ENCODE measurements around the gene CDC42. TPM values are rescaled to one million over a fixed set of nuclear protein-coding genes. Genes with fewer than 3 reads are reported as not detected.

The CDC42 gene
- polyA plus RNA-seq, 3 donors, result 210 to 731 (median 606) TPM

DNA sequence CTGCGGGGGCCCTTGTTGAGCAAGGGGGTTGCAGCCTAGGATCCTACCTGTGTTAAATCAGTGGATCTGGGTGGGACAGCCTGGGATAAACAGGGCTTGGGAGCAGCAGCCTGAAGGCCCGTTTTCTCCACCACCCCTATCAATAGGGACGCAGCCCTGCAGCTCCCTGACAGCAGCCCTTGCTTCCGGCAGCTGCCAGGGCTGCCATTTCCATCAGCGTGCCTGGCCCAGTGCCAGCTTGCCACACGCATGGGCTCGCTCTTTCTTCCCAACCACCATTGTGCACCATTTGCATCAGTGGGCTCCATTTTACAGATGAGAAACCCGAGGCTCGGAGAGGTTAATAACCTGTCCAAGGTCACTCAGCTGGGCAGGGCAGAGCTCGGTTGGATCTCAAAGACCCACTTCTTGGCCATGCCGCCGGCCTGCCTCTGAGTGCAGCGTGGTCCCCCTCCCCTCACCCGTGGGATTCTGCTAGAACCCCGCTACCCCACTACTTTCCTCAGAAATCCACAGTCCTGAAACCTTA is 86.6 kb downstream of the CDC42 start:
- Histone ChIP-seq H3K27ac (ENCODE audit: low read depth in 1 of 2, low read length in 2 of 2) (no peak overlapping the region), H3K9me3 (replicated peaks in 1 of 2; ENCODE audit: control insufficient read depth in 1 of 2, insufficient read depth in 1 of 2, low read length in 2 of 2) (peaks cover 0 to 12% of the 10 kb centered on the region in 2 donors), H3K9ac (ENCODE audit: insufficient read depth, low read length, poor library complexity, severe bottlenecking) (no peak overlapping the region), H3K79me2 (ENCODE audit: insufficient read depth, low read length) (no peaks in the 10 kb centered on the region), H3K27me3 (ENCODE audit: control insufficient read depth in 2 of 2, insufficient read depth in 2 of 2, low read length in 2 of 2) (peaks cover 22 to 37% of the 10 kb centered on the region in 2 donors), H2AFZ (ENCODE audit: insufficient read depth, low read depth, low read length, poor library complexity, severe bottlenecking) (no peak overlapping the region), H3K4me3 (replicated peaks in 1 of 3; ENCODE audit: low read depth in 2 of 3, low read length in 3 of 3) (no peak overlapping the region), H3K4me2 (replicated peaks; ENCODE audit: extremely low read depth, low read length, poor library complexity, severe bottlenecking) (no peak overlapping the region), H3K36me3 (replicated peaks in 1 of 2; ENCODE audit: control insufficient read depth in 1 of 2, insufficient read depth in 2 of 2, low read length in 2 of 2) (no peaks in the 10 kb centered on the region), H3K4me1 (ENCODE audit: control insufficient read depth in 1 of 2, insufficient read depth in 2 of 2, low read length in 2 of 2) (peaks cover 0 to 5% of the 10 kb centered on the region in 2 donors), H4K20me1 (ENCODE audit: insufficient read depth, low read length) (no peaks in the 10 kb centered on the region)
- intact Hi-C loops (cut with micrococcal nuclease), result no loop called here
- TF ChIP-seq CTCF (IDR thresholded peaks at IDR 0.05), result no peak
- H3K36me3 Mint-ChIP-seq, result no peaks in the 10 kb centered on the region
- H3K4me3 Mint-ChIP-seq, result no peak overlapping the region
- peak overlapping the region in 1 of 7 donors; percentile 23 for H3K27ac Mint-ChIP-seq
- WGBS (ENCODE audit: insufficient coverage), result 93% methylated on average over 14 of the region's 15 CpGs
- H3K9me3 Mint-ChIP-seq, result peaks cover 0 to 4% (median 0%) of the 10 kb centered on the region in 7 donors
- H3K27me3 Mint-ChIP-seq (ENCODE audit: low read depth in 3 of 3), result peaks cover 30 to 66% (median 45%) of the 10 kb centered on the region in 3 donors
- peaks cover 7% of the 10 kb centered on the region for H3K4me1 Mint-ChIP-seq
- no peak for DNase-seq

DNA sequence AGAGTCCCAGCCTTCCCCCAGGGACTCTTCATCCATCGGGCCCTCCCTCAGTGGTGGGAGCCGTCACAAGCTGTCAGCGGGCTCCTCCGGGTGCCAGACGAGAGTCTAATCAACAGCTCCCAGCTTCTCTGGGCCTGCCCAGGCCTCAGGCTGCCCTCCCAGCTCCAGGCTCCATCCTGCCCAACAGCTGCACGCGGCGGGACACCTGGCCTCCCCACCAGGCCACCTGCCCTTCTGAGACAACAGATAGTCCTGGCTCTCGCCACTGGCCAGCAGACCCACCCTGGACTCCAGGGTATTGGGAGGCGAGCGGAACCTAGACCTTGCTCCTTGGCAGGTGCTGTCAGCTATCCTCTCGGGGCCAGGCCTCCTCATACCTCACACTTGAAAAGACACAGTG is 87.3 kb downstream of the CDC42 start:
- peaks cover 7% of the 10 kb centered on the region for H3K4me1 Mint-ChIP-seq
- peaks cover 0 to 16% of the 10 kb centered on the region in 2 donors for H3K9me3 ChIP-seq (replicated peaks in 1 of 2; ENCODE audit: control insufficient read depth in 1 of 2, insufficient read depth in 1 of 2, low read length in 2 of 2)
- no peak overlapping the region for H3K9ac ChIP-seq (ENCODE audit: insufficient read depth, low read length, poor library complexity, severe bottlenecking)
- no peak overlapping the region for H2AFZ ChIP-seq (ENCODE audit: insufficient read depth, low read depth, low read length, poor library complexity, severe bottlenecking)
- H3K4me1 ChIP-seq (ENCODE audit: control insufficient read depth in 1 of 2, insufficient read depth in 2 of 2, low read length in 2 of 2), result peaks cover 0 to 5% of the 10 kb centered on the region in 2 donors
- peaks cover 27 to 44% of the 10 kb centered on the region in 2 donors for H3K27me3 ChIP-seq (ENCODE audit: control insufficient read depth in 2 of 2, insufficient read depth in 2 of 2, low read length in 2 of 2)
- no peaks in the 10 kb centered on the region for H3K79me2 ChIP-seq (ENCODE audit: insufficient read depth, low read length)
- no peak overlapping the region for H3K4me2 ChIP-seq (replicated peaks; ENCODE audit: extremely low read depth, low read length, poor library complexity, severe bottlenecking)
- H3K36me3 ChIP-seq (replicated peaks in 1 of 2; ENCODE audit: control insufficient read depth in 1 of 2, insufficient read depth in 2 of 2, low read length in 2 of 2), result no peaks in the 10 kb centered on the region
- 93% methylated on average over 10 of the region's 12 CpGs for WGBS (ENCODE audit: insufficient coverage)
- no peak for DNase-seq
- peaks cover 37 to 69% (median 48%) of the 10 kb centered on the region in 3 donors for H3K27me3 Mint-ChIP-seq (ENCODE audit: low read depth in 3 of 3)
- intact Hi-C loops (cut with micrococcal nuclease), result no loop called here
- H3K4me3 Mint-ChIP-seq, result no peak overlapping the region
- H4K20me1 ChIP-seq (ENCODE audit: insufficient read depth, low read length), result no peaks in the 10 kb centered on the region
- no peak overlapping the region for H3K27ac ChIP-seq (ENCODE audit: low read depth in 1 of 2, low read length in 2 of 2)
- H3K4me3 ChIP-seq (replicated peaks in 1 of 3; ENCODE audit: low read depth in 2 of 3, low read length in 3 of 3), result no peak overlapping the region
- peak overlapping the region in 1 of 7 donors; percentile 23 for H3K27ac Mint-ChIP-seq
- no peak for TF ChIP-seq CTCF (IDR thresholded peaks at IDR 0.05)
- peaks cover 0 to 4% (median 0%) of the 10 kb centered on the region in 7 donors for H3K9me3 Mint-ChIP-seq
- no peaks in the 10 kb centered on the region for H3K36me3 Mint-ChIP-seq

Small RNAs within 50 kb of the gene (small RNA-seq; reads per million reads assigned to genes)
- gene RN7SL186P (ENCODE audit: insufficient read length, low read depth) (not detected), gene RNU6-776P (ENCODE audit: insufficient read length, low read depth) (not detected)

Other genes with a start within 250 kb of the CDC42 start
- under 1 TPM in 1 of 3 donors, not detected in 2; 0.63 TPM for gene LDLRAD2, start 240.4 kb upstream of the CDC42 start, polyA plus RNA-seq
- under 1 TPM in 1 of 3 donors, not detected in 2; 0.44 TPM for gene HSPG2, start 115.4 kb upstream of the CDC42 start, polyA plus RNA-seq
- gene CELA3B, start 75.7 kb upstream of the CDC42 start, polyA plus RNA-seq, result not detected
- not detected for gene CELA3A, start 51.1 kb upstream of the CDC42 start, polyA plus RNA-seq
- not detected for gene WNT4, start 90.4 kb downstream of the CDC42 start, polyA plus RNA-seq